ENCODE results near the gene PATJ. TPM values are rescaled to one million over a fixed set of nuclear protein-coding genes. Genes with fewer than 3 reads are reported as not detected.
"Not testable (repeated sequence)": the region's sequence is repeated elsewhere in the genome, so short reads cannot be mapped to it uniquely, and the experiment has no call there.

PATJ gene
- total RNA-seq, 1 donor from 2014 or later, result 126 TPM

DNA sequence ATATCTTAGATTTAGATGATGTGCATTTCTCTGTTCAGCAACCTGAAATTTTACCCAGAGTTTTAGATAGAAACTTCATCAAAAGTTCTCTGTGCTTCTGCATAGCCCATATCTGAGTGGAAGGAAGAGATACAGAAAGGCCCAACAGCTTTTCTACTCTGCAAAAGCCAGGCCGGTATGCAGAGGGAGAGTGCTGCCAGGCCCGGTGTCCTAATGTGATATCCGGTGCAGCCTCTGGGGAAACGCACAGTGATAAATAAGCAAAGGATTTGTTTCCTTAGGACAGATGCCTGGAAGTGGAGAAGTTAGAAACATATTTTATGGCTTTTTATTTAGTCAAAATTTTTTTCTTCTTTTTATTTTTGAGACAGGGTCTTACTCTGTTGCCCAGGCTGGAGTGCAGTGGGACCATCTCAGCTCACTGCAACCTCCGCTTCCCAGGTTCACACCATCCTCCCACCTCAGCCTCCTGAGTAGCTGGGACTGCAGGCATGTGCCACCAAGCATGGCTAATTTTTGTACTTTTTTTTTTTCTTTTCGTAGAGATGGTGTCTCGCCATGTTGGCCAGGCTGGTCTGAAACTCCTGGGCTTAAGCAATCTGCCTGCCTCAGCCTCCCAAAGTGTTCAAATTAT, 145.8 kb downstream of the PATJ start:
- no peaks in the 10 kb centered on the region for H3K27me3 Mint-ChIP-seq

DNA sequence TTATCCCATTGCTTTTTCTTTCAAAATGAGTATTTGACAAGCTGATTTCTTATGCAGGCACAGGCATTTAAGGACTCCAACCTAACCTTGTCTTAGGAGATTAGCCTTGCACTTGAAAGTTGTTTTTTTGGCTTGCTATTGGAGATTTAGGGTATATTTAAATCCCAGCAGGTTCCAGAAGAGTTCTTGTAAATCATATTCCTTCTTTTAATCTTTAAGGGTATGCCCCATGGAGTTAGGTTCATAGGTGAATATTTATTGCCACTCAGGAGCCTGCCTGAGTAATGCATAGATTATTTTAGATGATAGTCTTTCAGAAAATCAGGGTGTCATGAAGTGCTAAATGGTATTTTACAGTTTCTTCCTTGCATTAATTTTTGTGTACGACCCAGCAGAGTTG, 146.5 kb downstream of the PATJ start:
- DNase-seq (ENCODE audit: low spot score, unreplicated experiment), result no peak
- peaks cover 6% of the 10 kb centered on the region for H3K9me3 Mint-ChIP-seq (ENCODE audit: low read depth)
- TF ChIP-seq, protein P1, sequence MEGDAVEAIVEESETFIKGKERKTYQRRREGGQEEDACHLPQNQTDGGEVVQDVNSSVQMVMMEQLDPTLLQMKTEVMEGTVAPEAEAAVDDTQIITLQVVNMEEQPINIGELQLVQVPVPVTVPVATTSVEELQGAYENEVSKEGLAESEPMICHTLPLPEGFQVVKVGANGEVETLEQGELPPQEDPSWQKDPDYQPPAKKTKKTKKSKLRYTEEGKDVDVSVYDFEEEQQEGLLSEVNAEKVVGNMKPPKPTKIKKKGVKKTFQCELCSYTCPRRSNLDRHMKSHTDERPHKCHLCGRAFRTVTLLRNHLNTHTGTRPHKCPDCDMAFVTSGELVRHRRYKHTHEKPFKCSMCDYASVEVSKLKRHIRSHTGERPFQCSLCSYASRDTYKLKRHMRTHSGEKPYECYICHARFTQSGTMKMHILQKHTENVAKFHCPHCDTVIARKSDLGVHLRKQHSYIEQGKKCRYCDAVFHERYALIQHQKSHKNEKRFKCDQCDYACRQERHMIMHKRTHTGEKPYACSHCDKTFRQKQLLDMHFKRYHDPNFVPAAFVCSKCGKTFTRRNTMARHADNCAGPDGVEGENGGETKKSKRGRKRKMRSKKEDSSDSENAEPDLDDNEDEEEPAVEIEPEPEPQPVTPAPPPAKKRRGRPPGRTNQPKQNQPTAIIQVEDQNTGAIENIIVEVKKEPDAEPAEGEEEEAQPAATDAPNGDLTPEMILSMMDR (IDR thresholded peaks at IDR 0.05; ENCODE audit: unreplicated experiment), result no peak
- no peaks in the 10 kb centered on the region for H3K27me3 Mint-ChIP-seq
- no peak overlapping the region for H3K4me3 Mint-ChIP-seq (ENCODE audit: low read depth)
- peak overlapping the region; percentile 68 for H3K27ac Mint-ChIP-seq
- peaks cover 8% of the 10 kb centered on the region for H3K4me1 Mint-ChIP-seq (ENCODE audit: low read depth)
- peaks cover 40% of the 10 kb centered on the region for H3K36me3 Mint-ChIP-seq (ENCODE audit: insufficient read depth)

More for the DNA sequence above, 145.8 kb downstream of the PATJ start:
- peak overlapping the region; percentile 68 for H3K27ac Mint-ChIP-seq
- no peak overlapping the region for H3K4me3 Mint-ChIP-seq (ENCODE audit: low read depth)
- peaks cover 35% of the 10 kb centered on the region for H3K36me3 Mint-ChIP-seq (ENCODE audit: insufficient read depth)
- no peak for DNase-seq (ENCODE audit: low spot score, unreplicated experiment)
- peaks cover 6% of the 10 kb centered on the region for H3K9me3 Mint-ChIP-seq (ENCODE audit: low read depth)
- TF ChIP-seq, protein P1 (IDR thresholded peaks at IDR 0.05; ENCODE audit: unreplicated experiment), result no peak
- peaks cover 8% of the 10 kb centered on the region for H3K4me1 Mint-ChIP-seq (ENCODE audit: low read depth)

DNA sequence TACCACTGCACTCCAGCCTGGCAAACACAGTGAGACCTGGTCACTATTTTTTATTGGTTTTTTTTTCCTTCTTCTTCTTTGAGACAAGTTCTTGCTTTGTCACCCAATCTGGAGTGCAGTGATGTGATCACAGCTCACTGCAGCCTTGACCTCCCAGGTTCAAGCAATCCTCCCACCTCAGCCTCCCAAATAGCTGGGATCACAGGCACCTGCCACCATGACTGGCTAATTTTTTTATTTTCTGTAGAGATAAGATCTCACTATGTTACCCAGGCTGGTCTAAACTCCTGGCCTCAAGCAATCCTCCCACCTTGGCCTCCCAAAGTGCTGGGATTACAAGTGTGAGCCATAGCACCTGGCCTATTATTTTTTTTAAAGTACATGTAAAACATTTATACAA, 148.2 kb downstream of the PATJ start:
- H3K9me3 Mint-ChIP-seq (ENCODE audit: low read depth); DNase-seq (ENCODE audit: low spot score, unreplicated experiment); H3K27ac Mint-ChIP-seq; H3K4me1 Mint-ChIP-seq (ENCODE audit: low read depth); H3K27me3 Mint-ChIP-seq; H3K4me3 Mint-ChIP-seq (ENCODE audit: low read depth): not testable (repeated sequence)
- H3K36me3 Mint-ChIP-seq (ENCODE audit: insufficient read depth), result peaks cover 43% of the 10 kb centered on the region

DNA sequence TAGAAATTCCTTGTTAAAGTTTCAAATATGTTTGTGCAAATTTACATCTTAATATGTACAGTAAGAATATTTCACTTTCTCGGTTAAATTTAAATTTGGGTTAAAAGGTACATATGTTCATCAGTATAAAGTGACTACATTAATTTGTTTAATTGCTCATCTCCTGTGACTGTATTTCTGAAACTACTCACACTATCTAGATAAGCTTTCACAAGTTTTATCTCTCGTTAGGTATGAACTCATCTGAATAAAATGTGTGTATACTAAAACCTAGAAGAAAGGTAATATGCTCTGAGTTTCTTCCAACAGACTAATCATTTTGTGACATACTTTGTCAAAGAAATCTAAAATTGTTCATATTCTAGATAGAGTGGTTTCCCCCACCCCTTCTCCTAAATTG, 150.7 kb downstream of the PATJ start:
- H3K27ac Mint-ChIP-seq, result no peak overlapping the region
- DNase-seq (ENCODE audit: low spot score, unreplicated experiment), result no peak
- H3K4me3 Mint-ChIP-seq (ENCODE audit: low read depth), result no peak overlapping the region
- peaks cover 39% of the 10 kb centered on the region for H3K36me3 Mint-ChIP-seq (ENCODE audit: insufficient read depth)
- peaks cover 8% of the 10 kb centered on the region for H3K9me3 Mint-ChIP-seq (ENCODE audit: low read depth)
- TF ChIP-seq, protein P1 (IDR thresholded peaks at IDR 0.05; ENCODE audit: unreplicated experiment), result no peak
- no peaks in the 10 kb centered on the region for H3K27me3 Mint-ChIP-seq
- no peaks in the 10 kb centered on the region for H3K4me1 Mint-ChIP-seq (ENCODE audit: low read depth)

DNA sequence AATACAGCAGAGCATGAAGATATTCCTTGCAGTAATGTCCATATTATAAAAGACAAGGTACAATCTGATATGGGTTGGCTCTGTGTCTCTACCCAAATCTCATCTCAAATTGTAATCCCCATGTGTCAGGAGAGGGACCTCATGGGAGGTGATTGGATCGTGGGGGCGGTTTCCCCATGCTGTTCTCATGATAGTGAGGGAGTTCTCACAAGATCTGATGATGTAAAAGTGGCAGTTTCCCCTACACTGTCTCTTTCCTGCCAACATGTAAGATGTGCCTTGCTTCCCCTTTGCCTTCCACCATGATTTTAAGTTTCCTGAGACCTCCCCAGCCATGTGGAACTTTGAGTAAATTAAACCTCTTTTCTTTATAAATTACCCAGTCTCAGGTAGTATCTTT, 152.0 kb downstream of the PATJ start:
- H3K27me3 Mint-ChIP-seq; DNase-seq (ENCODE audit: low spot score, unreplicated experiment); H3K4me3 Mint-ChIP-seq (ENCODE audit: low read depth); H3K27ac Mint-ChIP-seq; H3K4me1 Mint-ChIP-seq (ENCODE audit: low read depth); H3K9me3 Mint-ChIP-seq (ENCODE audit: low read depth): not testable (repeated sequence)
- peaks cover 39% of the 10 kb centered on the region for H3K36me3 Mint-ChIP-seq (ENCODE audit: insufficient read depth)

DNA sequence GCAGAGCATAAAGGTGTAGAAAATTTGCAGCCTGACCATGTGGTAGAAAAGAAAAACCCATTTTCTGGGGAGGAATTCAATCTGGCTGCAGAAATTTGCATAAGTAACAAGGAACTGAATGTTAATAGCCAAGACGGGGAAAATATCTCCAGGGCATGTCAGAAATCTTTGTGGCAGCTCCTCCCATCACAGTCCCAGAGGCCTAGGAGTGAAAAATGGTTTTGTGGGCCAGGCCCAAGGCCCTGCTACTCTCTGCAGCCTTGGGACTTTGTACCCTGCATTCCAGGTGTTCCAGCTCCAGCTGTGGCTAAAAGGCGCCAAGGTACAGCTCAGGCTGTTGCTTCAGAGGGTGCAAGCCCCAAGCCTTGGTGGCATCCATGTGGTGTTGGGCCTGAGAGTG, 152.9 kb downstream of the PATJ start:
- Mint-ChIP-seq H3K36me3 (ENCODE audit: insufficient read depth) (peaks cover 41% of the 10 kb centered on the region), H3K27ac (no peak overlapping the region), H3K4me1 (ENCODE audit: low read depth) (no peaks in the 10 kb centered on the region), H3K27me3 (no peaks in the 10 kb centered on the region), H3K4me3 (ENCODE audit: low read depth) (no peak overlapping the region), H3K9me3 (ENCODE audit: low read depth) (peaks cover 8% of the 10 kb centered on the region)
- no peak for DNase-seq (ENCODE audit: low spot score, unreplicated experiment)
- TF ChIP-seq, protein P1 (IDR thresholded peaks at IDR 0.05; ENCODE audit: unreplicated experiment), result no peak
